GM18867 (cell line): ENCODE measurements around the gene DNASE1.
A peak's percentile ranks its signal among the peaks of the same experiment; 100 is the strongest.
"Not testable (repeated sequence)": the region's sequence is repeated elsewhere in the genome, so short reads cannot be mapped to it uniquely, and the experiment has no call there.

Experiments
- ATAC-seq: cut with Tn5 transposase; IDR thresholded peaks from one replicate; pipeline ENCODE4 v1.9.1; 2021; ENCODE audit warnings: mild to moderate bottlenecking, moderate library complexity; ENCODE audit not compliant: unreplicated experiment

Gene DNASE1, protein sequence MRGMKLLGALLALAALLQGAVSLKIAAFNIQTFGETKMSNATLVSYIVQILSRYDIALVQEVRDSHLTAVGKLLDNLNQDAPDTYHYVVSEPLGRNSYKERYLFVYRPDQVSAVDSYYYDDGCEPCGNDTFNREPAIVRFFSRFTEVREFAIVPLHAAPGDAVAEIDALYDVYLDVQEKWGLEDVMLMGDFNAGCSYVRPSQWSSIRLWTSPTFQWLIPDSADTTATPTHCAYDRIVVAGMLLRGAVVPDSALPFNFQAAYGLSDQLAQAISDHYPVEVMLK

DNA sequence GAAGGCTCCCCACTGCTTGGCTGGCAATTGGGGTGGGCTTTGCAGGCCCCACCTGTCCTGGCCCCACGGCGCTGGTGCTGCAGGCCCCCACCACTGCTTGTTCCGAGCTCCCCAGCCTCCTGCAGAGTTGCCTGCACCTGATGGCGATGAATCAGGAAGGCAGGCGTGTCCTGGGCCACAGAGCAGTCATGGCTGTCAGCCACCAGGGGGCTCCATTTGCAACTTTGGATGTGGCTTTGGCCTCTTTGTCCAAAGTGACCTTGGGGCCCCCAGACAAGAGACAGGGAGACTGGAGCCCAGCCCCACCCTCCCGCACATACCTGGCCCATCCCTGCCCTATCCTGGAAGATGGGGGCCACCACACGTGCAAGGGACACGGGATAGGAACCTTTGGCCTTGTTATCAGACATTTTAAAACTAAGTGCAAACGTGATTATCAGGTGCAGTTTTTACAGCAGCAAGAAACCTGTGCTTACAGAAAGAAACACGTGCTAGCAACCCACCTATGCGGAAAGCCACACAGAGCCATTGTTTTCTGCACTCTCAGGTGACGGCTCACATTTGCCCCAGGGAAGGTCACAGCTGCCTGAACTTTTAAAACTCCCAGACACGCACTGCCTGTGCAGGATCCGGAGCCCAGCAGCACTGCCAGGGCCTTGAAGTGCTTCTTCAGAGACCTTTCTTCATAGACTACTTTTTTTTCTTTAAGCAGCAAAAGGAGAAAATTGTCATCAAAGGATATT is at the start of gene DNASE1:
Gene DNASE1 (plus strand): TSS at position 443 of the 743 bp plus-strand sequence. CDS start 683 bp downstream, outside the sequence.
- ATAC-seq, result no peak

DNA sequence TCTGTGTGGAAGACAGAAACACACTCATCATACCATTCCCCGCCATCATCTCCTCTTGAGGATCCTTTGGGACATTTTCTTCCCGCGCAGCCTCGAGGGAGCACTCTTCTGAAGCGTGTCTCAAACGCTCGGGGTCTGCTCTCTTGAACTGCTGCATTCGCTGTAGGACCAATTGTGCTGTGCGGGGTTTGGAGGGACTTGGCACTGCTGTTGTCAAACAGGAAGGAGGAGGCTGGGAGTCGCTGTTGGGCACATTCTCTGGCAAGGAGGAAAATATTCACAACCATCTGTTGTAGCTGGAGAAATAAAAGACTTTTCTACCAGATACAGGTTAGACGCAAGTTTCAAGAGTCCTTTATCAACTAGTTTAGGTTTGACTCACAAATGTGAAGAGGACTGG is 48.0 kb upstream of the DNASE1 start:
- no peak for ATAC-seq

DNA sequence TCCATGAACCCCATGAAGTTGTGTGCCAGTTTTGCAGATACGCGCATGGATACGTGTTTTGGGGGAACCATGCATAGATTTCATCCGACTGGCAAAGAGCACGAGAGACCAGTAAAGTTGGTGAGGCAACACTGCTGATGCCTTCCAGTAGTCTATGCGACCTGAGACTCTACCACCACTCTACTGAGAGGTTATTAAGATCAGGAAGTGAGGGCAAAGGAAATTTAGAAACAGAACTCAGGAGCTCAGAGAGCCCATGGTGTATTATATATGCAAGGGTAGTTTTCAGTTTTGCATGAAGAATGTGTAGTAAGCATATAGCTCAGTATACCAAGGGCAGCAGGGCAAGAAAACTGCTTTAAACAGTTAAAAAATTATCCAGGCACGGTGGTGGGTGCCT is 47.3 kb upstream of the DNASE1 start:
- ATAC-seq, result no peak

DNA sequence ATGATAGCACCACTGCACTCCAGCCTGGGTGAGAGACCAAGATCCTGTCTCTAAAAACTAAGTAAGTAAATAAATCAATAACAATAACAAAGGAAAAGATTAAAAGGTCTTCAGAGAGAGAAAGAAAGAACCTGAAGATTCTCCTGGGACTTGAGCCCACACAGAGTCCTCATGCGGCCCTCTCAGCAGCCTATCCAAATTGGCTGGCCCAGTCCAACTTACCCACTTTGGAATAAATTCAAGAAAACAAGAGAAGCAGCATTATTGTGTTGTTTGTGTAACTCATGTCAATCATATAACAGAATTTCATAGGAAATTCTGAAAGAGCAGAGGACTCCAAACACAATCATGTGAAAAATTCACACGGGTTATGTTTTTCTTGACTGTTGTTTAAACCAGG is 46.9 kb upstream of the DNASE1 start:
- no peak for ATAC-seq

DNA sequence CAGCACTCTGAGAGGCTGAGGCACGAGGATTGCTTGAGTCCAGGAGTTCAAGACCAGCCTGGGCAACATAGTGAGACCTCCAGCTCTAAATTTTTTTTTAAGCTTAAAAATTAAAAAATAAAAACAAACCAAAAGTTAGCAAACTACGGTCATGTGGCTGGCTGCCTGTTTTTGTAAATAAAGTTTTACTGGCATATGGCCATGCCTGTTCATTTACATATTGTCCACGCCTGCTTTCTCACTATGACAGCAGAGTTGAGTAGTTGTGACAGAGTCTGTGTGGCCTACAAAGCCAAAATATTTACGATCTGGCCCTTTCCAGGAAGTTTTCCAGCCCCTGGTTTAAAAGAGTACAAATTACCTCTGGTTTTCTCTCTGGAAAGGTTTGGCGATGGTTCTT is 46.4 kb upstream of the DNASE1 start:
- ATAC-seq, result no peak

DNA sequence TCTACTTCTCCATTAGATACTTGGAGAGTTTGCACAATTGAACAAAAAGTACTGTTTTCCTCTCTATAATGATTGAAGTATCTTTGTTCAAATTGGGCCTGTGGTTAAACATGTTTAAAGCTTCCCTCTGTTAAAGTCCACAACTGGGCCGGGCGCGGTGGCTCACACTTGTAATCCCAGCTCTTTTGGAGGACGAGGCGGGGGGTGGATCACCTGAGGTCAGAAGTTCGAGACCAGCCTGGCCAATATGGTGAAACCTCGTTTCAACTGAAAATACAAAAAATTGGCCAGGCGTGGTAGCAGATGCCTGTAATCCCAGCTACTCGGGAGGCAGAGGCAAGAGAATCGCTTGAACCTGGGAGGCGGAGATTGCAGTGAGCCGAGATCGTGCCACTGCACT is 45.5 kb upstream of the DNASE1 start:
- not testable (repeated sequence) for ATAC-seq

DNA sequence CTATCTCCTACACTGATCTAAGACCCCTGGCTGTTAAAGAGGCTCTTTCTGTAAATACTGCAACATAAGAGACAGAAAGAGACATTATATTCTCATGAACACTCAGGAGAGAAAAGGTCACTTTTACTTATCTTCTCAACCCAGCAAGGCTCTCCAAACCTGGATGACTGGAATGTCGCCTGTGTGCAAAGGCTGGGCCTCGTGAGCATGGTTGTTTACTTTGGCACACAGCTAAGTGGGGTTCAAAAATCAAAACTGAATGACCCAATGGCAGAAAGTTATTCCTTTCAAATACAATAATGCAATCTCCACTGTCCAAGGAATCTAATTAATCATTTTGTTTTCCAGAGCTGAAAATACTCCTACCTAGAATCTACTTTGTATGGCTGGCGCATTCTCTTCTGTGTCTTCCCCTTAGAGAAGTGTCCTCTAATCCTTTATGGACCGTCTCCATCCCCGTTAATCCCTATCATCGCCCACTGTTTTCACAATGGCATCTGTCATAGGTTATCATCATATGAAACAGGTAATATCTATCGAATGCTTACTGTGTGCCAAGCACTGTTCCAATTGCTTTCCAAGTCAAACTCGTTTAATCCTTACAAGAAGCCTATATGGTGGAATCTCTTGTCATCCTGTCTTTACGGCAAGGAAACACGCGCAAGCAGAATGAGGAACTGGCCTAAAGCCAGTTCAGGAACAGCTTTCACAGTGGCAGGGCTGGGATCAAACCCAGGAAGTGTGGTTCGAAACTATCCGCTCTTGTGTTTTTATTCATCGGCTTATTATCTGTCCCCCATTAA is 44.4 kb upstream of the DNASE1 start:
- no peak for ATAC-seq

DNA sequence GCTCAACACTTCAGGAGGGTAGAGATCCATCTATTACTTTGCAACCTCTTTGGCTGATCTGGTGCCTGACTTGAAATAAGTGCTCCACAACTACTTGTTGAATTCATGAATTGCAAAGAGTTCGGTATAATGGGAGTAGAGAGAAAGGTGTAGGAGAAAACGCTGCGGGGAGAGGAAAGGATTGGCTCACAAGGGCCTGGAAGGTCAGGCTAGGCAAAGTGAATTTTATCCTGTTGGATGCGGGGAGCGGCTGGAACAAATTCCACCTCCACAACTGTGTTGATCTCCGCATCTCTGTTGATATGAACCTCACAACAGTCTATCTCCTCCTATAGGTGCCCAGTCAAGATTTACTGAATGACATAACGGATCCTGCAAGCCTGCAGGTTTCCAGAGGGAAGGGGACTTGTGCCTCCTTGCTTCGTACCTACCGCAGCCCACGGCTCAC is 43.8 kb upstream of the DNASE1 start:
- no peak for ATAC-seq

DNA sequence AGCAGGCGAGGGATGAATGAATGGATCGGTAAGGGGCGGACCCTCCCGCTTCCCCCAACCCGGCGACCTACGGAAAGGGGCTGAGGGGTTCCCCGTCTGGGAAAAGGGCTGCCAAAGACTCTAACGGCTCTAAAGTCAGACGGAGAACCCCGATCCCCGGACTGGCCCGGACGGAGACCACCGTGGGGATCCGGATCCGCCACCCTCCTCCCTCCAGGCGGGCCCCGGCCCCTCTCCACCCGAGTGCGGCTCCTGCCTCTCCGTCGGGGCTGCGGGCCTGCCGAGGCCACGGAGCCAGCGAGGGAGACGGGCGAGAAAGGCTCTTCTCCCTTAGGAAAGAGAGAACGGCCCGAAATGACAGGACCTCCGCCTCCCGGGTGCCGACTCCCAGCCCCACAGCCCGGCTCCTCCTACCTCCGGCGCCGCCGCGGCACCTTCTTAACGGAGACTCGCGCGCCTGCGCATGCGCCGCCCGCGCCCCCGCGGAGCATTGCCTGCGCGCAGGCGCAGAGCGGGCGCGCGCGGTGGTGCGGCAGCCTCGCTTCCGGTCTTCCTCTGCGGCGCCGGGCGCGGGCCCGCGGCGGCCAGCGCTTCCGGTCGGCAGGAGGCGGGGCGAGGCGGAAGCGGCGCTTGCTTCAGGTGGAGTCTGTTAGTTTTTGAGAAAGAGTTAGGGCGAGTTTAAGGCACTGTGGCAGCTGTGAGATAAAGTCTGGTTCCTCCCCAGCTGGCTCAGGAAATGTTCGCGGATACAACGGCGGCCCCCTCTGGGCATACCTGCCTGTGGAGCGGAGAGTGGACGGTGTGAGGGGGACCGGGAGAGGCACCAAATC is 43.1 kb upstream of the DNASE1 start, which contains the start of gene SLX4:
Gene SLX4 (minus strand): TSS at position 461 of the 830 bp plus-strand sequence. CDS start 2,642 bp downstream, outside the sequence.
- peak; percentile 80 for ATAC-seq

DNA sequence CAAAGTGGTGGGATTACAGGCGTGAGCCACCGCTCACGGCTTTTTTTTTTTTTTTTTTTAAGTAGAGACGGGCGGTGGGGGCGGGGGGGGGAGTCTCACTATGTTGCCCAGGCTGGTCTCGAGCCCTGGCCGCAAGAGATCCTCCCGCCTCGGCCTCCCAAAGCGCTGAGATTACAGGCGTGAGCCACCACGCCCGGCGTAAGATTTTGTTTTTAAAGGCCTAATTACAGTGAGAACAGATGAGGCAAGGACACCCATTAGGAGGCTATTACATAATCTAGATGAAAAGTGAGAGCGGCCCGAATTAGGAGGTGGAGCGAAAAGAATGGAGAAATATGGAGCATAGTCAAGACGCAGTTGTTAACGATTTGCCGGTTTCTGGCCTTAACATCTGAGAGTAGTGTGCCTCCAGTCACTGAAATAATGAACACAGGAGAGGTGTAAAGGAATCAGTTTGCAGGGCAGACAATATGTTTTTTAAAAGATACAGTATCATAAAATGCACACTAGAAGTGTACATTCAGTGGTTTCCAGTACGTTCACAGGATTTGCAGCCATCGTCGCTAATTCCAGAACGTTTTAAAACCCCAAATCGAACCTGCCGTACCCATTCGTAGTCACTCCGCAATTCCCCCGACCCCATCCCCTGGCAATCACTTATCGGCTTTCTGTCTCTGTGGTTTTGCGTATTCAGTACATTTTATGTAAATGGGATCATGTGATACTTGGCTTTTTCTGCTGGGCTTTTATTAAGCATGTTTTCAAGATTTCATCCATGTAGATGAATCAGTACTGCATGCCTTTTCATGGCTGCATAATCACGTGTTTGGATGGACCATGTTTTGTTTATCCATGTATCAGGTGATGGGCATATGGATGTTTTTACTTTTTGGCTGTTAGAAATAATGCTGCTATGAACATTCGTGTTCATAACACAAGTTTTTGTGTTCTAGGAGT is 41.7 kb upstream of the DNASE1 start:
- ATAC-seq, result no peak

DNA sequence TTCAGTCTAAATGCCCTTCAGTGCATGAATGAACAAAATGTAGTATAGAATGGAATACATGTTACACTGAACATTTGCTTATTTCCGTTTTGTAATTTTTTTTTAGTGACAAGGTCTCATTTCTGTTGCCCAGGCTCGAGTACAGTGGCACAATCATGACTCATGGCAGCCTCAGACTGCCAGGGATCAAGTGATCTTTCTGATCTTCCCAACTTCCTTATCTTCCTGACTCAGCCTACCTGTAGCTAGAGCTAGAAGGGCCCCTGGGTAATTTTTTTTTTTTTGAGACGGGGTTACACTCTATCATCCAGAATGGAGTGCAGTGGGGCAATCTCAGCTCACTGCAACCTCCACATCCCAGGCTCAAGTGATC is 35.7 kb upstream of the DNASE1 start:
- no peak for ATAC-seq

DNA sequence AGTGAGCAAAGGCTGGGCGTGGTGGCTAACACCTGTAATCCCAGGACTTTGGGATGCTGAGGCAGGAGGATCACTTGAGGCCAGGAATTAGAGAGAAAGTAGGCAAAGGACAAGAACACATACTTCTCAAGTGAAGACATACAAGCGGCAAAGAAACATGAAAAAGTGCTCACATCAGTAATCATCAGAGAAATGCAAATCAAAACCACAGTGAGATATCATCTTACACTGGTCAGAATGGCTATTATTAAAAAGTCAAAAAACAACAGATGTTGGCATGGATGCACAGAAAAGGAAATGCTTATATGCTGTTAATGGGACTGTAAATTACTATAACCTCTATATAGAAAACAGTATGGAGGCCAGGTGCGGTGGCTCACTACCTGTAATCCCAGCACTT is 30.8 kb upstream of the DNASE1 start:
- ATAC-seq, result no peak

DNA sequence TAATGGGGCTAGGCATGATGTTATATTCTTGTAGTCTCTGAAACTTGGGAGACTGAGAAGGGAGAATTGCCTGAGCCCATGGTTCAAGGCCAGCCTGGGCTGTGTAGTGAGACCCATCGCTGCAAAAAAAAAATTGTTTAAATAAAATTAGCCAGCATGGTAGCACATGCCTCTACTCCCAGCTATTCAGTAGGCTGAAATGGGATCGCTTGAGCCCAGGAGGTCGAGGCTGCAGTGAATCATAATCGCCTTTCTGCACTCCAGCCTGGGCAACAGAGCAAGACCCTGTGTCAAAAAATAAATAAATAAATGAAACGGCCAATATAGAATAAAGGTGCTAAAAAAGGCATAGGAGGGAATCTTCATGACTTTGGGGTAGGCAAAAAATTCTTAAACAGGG is 29.2 kb upstream of the DNASE1 start:
- no peak for ATAC-seq

DNA sequence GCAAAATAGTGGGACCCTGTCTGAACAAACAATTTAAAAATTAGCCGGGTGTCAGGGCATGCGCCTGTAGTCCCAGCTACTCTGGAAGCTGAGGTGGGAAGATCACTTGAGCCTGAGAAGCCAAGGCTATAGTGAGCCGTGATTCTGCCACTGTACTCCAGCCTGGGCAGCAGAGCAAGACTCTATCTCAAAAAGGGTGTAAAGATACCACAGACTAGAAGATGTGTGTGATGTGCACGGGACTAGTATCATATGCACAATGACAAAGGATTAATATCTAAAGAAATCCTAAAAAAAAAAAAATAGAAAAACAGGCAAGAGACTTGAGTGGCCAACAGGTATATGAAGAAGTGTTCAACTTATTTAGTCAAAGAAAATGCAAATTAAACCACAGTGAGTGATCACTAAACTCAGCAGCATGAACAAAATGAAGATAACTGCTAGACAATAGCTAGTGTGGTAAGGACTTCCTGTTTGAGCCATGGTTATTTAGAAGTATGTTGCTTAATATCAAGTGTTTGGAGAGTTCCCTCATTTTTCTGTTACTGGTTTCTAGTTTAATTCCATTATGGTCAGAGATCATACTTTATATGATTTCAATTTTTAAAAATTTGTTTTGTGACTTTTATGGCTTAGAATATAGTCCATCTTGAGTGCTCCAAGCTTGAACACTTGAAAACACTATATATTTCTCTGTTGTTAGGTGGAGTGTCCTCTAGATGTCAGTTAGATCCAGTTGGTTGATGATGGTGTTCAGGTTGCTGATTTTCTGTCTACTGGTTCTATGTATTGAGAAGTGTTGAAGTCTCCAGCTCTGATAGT is 28.4 kb upstream of the DNASE1 start:
- ATAC-seq, result peak; percentile 64

DNA sequence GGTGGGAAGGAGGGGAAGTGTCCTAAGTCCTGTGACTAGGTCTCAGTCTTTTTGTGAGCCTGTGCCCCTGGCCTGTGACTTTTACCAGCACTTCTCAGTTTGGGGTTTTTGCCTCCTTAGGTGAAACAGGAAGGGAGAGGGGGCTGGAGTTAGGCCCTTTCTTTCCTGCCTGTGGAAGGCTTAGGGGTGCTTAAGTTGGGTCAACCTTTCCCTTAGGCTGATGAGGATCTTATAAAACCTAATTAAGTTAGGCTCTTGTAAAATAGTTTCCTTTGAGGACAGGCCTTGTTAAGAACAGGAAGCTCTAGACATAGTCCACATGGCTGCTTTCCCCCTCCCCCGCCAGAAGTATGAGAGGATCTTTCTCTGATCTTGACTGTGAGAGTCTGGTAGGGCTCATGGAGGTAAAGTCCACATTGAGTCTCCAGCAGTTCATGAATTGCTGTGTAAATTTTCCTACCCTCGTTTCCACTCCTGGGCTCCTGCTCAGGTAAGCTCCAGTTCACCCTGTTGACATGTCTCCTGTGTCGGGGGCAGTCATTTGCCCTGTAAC is 17.0 kb upstream of the DNASE1 start:
- ATAC-seq, result no peak

DNA sequence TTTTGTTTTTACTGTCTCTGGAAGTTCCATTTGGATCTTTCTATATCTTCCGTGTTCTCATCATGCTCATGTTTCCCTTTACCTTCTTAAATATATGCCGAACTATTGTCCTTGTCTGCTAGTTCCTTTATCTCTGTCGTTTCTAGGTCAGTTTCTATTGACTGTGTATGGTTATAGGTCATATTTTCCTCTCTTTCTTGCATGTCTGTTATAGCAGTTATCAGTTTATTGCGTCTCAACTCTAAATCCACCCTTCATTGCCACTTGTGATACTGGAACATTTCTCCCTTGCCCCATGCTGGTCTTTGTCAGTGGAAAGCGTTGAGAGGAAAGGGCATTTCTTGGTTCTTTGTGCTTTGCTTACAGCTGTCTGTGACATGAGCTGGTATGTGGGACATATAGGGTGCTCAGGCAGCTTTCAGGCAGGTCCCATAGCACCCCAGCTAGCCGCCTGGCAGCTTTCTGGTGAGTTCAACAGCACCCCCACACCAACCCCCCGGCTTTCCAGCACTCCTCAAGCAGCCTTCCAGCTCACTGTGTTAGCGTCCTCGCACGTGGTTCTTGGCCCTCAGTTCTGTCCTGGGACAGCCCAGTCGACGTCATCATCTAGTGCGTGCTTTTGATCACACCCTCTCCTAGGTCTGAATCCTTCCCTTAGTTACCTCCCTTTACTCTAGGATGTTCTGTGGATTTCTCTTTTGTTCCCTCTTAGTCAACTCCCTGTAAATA is 15.4 kb upstream of the DNASE1 start:
- no peak for ATAC-seq

DNA sequence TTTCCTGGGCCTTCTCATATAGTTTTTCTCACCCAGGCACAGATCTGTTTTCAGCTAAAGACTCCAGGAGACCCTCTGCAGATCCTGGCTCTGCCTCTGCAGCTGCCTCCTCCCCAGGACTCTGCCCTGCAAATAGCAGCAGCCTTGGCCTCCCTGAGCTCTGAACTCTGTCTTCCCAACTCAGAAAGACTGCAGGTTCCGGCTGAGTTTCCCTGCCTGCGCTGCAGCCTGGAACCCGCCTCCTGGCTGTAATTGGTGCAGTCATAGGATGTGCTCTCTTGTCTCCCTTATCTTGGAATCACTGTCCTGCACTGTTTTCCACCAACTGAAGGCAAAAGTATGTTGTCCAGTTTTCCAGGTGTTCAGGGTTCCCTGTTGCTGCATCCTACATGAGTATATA is 14.3 kb upstream of the DNASE1 start:
- no peak for ATAC-seq
